C4-2B (cell line): Measurements from ENCODE around the gene ZDHHC14.

ENCODE experiments used
- ZFX ChIP-seq: fragments of 450-650 bp; IDR thresholded peaks from 2 replicates; pipeline ENCODE4 v1.6.1; 2017
- TF ChIP-seq, protein P1 (sequence below): fragments of 450-650 bp; conservative IDR thresholded peaks from 2 replicates; pipeline ENCODE4 v1.5.1; 2017; ENCODE audit warnings: mild to moderate bottlenecking

DNA sequence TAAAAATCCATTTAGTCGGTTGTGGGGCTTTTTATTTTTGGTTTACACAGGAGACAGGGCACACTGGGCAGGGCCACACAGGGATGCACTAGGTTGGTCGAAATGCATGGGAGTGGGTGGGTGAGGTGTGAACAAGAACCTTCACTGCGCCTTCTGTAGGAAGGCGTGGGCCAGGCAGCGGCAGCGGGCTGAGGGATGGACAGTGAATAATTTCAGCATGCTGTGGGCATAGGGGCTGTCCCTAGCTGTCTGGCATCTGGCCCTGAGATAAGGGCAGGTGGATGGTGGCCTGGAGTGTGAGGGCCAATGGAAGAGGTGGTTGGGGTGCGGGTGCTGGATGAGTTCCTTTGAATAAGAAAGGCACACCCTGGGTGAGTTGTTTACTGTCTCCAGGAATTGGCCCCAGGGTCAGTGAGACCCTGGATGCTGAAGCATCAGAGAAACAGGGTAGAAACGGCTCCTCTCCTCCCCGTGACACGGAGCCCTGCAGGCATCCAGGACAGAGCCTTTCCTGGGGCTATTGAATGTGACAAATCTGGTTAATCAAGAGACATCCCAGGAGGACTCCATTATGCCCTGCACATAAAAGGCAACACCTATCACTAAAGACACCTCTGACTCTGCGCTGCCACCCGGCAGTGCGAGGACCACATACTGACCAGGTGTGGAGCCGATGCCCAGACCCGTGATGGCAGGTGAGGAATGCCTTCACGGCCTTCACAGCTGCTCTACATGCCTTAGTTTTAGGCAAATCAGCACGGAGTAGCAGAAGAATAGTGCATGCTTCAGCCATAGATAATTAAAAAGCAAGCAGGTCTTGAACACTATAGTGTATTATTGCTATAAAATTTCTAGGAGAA lies 319.0 kb downstream of the ZDHHC14 start:
- TF ChIP-seq, protein P1, sequence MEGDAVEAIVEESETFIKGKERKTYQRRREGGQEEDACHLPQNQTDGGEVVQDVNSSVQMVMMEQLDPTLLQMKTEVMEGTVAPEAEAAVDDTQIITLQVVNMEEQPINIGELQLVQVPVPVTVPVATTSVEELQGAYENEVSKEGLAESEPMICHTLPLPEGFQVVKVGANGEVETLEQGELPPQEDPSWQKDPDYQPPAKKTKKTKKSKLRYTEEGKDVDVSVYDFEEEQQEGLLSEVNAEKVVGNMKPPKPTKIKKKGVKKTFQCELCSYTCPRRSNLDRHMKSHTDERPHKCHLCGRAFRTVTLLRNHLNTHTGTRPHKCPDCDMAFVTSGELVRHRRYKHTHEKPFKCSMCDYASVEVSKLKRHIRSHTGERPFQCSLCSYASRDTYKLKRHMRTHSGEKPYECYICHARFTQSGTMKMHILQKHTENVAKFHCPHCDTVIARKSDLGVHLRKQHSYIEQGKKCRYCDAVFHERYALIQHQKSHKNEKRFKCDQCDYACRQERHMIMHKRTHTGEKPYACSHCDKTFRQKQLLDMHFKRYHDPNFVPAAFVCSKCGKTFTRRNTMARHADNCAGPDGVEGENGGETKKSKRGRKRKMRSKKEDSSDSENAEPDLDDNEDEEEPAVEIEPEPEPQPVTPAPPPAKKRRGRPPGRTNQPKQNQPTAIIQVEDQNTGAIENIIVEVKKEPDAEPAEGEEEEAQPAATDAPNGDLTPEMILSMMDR, result no peak
- no peak for TF ChIP-seq ZFX
